HK-2 (cell line): ENCODE measurements around the gene SRSF1.
"Not testable (repeated sequence)": the region's sequence is repeated elsewhere in the genome, so short reads cannot be mapped to it uniquely, and the experiment has no call there.

Experiments
- DNase-seq: peaks from one replicate; pipeline ENCODE4 v3.0.0-alpha.2; 2018; ENCODE audit not compliant: unreplicated experiment

Gene SRSF1, protein sequence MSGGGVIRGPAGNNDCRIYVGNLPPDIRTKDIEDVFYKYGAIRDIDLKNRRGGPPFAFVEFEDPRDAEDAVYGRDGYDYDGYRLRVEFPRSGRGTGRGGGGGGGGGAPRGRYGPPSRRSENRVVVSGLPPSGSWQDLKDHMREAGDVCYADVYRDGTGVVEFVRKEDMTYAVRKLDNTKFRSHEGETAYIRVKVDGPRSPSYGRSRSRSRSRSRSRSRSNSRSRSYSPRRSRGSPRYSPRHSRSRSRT

DNA sequence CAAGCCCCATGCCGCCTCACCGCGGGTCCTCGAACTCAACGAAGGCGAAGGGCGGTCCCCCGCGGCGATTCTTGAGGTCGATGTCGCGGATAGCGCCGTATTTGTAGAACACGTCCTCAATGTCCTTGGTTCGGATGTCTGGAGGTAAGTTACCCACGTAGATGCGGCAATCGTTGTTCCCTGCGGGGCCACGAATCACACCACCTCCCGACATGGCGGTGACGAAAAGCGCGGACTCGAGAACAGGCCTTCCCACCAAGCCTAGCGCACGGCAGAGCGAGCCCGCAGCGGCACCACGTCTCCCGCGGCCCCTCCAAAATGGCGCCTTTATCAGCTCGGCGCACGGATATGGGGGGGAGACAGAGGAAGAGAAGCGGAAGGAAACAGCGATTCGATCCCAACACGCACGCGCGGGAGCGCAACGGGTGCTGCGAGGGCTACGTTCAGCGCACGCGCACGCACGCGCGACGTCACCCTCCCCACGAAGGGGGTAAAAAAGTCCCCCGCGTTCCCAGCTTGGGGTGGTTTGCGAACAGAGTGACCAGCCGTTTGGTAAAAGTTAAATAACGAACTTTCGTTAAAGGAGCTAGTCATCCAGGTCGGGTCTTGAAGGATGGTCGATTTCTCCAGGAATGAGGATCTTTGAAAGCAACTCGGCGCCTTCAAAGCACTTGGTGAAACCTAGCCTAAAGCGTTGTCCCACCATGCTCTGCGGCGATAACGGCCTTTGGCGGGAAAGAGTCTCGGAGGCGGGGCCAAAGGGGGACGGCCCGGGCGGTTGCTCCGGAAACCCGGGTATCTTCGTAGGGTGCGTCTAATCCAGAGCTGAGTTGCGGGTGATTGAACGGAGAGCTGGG, at the start of gene SRSF1:
SRSF1 (minus strand) TSS at position 323 of the 857 bp plus-strand sequence; CDS start at position 214, 109 bp downstream.
- peak; percentile 96 for DNase-seq

DNA sequence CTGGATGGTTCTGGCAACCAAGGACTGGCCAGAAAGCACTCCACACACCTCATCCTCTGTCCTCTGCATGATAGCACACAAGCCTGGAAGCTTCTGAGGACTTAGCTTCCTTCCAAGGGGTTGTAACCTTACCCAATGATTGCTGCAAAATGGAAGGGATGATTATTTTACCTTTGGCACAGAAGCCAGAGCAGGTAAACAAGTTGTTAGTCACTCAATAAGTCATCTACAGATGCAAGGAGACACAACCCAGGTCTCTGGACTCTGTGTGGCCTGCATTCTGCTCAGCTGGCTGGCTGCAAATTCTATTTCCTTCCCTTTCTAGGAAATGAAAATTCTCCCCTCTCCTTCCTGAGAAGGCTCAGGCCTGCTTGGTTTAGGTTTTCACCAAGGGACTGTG, 49.4 kb upstream of the SRSF1 start:
- DNase-seq: no peak

DNA sequence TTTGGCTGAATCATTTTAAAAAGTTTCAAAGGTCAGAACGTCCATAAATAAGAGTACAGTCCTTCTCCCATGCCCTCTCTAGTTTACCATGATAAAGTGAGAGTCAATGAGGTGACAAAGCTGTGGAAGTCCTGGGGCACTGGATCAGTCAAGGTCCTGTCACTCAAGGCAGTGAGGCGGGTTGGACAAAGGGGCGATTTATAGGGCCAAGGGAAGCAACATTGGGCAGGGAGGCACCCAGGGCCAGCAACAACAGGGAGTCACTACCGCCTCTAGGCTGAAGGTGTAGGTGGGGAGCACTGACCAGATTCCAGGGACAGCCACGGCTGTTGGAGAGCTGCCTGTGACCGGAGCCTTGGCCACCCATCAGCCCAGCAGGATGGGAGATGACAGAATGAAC, 47.6 kb upstream of the SRSF1 start:
- DNase-seq: no peak

DNA sequence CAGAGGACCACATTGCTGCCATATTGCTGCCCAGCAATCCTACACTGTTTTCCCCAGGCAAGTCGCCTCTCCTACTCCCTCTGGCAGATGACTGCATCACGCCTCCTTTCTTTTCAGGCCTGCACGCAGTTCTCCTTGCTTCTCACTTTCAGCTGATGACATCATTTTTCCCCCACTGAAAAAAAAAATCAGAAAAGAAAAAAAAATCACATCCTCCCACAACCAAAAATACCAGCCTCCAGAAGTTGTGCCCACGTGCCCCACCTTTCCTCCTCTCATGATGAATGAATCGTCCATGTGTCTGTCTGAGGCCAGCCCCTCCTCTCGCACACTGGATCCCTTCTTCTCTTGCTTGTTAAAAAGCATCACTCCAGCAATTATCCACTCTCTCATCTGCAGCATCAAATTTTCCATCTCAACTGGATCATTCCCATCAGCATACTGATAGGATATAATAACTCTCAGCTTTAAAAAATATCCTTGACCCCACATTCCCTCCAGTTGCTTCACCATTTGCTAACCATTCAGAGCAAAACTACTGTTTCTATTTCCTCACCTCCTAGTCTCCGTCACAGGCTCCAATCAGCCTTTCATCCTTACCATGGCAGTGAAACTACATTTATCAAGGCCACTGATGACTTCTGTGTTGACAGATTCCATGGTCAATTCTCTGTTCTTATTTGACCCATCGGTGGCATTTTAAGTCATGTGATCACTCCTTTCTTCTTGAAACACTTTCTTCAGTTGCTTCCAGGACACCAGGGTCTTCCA, 46.1 kb upstream of the SRSF1 start:
- no peak for DNase-seq

DNA sequence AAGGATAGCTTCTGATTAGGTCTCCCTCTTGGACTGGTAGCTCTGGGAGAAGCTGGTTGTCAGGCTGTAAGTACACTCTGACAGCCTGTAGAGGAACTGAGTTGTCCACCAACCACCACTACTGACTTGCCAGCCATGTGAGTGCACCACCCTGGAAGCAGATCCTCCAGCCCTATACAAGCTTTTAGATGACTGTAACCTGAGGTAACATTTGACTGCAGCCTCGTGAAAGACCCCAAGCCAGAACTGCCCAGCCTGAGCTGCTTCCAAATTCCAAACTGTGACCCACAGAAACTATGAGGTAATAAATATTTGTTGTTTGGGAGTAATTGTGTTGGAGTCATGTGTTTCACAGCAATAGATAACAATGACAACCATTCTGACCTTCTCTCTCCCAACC, 45.4 kb upstream of the SRSF1 start:
- no peak for DNase-seq

DNA sequence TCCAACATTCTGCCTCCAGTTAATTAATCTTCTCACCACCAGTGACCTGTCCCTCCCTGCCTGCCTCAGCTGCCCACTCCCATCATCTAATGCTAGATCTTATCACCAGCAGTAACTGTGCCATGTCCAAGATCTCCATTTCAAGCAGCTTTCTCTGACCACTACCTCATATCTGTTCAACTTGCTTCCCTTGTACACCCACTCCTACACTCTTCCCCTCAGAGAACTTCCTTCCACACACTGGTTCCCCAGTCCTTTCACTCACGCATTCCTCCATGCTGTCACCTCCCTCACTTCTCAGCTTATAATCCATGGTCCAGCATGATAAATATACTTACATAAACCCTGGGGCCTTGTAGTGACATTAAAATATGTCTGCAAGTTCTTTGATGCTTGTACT, 44.4 kb upstream of the SRSF1 start:
- no peak for DNase-seq

DNA sequence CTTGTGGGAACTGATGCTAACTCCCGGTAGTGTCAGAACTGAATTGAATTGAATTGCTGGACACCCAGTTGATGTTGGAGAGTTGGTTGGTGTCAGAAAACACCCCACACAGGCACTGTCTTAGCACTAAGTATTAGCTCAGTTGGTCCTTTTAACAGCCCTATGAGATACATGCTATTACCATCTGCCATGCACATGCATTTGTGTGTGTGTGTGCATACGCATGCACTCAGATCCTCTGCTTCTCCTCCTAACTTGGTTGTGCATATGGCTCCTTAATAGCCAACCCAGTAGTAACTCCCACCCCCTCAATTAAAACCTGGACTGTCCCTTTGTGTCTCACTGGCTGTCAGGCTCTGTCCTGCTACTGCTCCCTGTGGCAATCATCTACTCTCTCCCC, 43.9 kb upstream of the SRSF1 start:
- DNase-seq: no peak

DNA sequence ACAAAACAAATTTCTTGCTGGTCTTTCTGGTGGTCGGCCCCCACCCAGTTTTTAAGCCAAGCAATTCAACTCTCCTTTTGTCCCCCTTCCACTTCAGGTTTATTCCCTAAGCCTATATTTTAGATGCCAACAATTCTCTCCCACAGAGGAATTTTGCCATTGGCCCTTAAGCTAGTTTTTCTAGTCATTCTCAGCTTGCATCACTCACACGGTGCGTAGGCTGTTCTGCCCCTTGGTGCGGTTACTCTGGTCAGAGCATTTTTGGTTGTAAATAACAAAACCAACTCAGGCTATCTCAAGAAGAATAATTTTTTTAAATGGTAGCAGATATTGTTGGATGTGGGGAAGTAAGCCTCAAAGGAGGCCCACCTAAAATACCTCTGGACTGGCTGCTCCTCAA, 42.5 kb upstream of the SRSF1 start:
- DNase-seq: no peak

DNA sequence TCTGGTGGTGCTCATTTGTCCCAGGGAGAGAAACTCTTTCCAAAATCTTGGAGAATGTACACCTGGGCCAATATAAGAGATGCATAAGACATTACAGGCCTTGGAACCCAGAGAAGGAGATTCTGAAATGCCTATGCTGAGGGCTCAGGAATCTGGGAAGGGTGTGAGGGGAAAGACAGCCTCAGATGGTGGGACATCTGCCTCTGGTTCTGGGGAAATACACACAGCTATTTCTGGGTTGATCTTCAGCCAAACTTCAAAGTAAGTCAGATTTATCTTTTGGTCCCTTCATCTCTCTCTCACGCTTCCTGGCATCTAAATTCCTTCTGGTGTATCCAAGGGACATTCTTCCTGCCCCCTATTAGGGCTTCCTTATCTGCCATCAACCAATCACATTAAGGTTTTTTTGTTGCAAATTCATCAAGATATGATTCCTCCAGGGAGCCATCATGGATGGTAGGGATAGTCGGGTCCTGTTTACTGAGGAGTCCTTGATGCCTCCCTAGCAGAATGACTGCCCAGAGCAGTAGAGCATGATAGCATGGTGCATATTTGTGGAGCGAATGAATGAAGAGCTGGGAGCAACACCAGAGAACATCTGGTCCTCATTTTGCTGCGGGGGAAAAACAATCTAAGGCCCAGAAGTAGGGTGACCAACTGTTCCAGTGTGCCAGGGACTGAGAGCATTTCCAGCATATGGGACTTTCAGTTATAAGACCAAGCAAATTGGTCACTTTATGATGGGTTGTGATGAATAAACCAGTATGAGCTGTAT, 40.5 kb upstream of the SRSF1 start:
- no peak for DNase-seq

DNA sequence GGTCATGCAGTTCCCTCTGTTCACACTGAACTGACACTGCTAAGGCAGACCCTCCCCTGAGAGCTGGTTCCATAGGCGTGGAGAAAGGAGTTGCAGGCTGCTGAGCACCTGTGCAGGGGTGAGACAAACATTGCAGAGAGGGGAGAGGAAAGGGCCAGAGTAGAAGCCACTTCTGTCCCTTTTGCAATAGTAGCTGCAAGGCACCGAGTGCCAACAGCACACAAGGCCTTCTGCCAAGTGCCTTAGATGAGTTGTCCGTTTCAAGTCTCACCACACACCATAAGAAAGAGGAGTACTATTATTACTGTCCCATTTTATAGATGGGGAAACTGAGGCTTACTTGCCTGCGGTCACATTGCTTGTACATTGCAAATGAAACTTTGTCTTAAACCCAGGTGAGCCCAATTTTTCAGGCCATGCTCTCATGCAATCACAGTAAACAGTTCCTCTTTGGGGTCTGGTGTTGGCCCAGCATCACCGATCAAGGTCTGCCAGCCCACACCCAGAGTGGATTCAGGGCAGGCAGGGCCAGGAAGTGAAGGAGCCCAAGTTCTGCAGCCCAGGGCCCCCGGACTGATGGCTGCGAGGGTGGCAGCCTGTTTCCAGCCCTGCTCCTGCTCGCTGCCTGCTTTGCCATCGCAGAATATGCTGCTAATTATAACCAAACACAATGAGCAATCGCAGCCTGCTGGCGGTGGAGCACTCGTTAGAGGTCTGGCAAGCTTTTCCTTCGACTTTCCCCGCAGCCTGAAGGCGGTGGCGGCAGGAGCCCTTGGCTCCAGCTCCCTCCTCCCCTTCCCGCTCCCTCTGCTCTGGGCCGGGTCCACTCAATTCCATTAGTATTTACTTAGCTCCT, 39.4 kb upstream of the SRSF1 start:
- no peak for DNase-seq

DNA sequence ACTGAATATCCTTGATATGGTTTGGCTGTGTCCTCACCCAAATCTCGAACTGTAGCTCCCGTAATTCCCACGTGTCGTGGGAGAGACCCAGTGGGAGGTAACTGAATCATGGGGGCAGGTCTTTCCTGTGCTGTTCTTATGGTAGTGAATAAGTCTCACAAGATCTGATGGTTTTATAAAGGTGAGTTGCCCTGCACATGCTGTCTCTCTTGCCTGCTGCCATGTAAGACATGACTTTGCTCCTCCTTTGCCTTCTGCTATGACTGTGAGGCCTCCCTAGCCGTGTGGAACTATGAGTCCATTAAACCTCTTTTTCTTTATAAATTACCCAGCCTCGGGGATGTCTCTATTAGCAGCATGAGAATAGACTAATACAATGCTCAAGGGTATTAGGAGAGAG, 37.2 kb upstream of the SRSF1 start:
- not testable (repeated sequence) for DNase-seq

DNA sequence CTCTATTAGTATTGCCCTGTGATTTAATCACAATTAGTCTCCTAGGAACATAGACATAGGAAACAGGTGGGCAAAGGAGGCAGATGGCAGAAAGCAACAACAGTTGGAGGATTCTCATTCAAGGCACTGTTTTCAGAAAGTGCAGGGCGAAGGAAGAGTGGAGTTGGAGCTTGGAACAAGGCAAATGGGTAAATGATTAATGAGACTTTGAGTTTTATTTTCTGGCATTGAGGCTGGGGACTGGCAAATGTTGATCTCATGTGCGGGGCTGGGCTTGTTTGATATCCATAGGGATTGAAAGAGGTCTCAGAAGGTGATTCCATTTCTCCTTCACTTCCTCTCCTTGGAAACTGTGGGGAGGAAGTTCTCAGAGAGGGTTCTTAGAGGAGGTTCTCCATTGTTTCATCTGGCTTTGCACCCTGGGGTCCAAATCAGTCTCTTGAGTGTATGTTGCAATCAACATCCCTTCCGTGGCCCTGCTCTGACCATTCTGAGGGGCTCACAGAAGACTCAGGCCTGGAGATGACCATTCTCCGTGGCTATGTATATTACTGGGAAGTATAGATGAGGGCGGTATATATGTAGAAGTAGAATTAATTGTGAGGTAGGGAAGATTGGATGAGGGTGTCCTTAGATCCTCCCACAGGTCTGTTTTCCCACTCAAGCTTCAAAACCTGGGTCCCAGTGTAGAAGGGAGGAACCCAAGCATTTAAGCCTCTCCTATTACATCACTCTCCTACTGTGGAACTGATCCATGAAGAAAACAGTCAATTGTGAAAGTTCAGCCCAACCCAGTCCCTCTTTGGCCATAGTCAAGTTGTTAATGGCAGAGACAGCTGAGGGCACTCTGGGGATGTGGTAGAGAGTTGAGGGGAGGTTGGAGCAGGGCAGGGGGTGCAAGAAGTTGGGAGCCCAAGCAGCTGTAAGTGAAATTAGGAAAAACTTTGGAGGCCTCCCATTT, 36.5 kb upstream of the SRSF1 start:
- no peak for DNase-seq

DNA sequence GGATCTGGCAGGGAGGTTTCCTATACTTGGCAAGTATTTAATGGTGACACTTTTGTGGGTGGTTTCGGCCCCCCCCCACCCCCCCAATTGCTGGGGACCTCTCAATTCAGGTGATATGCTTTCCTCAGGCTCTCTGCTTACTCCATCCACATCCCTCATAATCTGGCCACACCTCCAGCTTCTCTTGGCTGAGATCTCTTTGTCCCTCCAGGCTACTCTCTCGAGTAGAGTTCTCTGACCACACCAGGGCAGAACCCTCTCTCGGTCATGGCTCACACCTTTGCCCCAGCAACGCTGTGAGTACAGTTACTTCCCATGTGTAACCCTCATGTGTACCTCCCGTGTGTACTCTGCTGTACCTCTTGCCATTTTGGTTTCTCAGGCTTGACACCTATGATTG, 34.1 kb upstream of the SRSF1 start:
- DNase-seq: no peak

DNA sequence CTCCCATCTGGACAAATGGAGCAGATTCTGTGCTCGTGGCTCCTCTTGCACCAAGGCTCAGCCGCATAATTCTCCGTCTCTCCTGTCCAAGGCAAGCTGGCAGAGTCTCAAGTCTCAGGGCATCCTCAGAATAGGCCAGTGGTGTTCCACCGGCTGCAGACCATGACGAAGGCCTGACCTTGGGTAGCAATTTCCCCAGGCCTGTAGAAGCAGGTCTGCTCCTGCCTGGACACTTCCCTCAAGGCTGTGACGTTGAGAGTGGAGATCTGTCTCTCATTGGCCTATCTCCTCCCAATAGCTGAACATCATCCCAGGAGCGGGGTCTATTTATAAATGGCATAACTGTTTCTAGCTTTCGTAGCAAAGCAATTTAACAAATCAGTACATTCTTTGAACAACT, 33.3 kb upstream of the SRSF1 start:
- no peak for DNase-seq

DNA sequence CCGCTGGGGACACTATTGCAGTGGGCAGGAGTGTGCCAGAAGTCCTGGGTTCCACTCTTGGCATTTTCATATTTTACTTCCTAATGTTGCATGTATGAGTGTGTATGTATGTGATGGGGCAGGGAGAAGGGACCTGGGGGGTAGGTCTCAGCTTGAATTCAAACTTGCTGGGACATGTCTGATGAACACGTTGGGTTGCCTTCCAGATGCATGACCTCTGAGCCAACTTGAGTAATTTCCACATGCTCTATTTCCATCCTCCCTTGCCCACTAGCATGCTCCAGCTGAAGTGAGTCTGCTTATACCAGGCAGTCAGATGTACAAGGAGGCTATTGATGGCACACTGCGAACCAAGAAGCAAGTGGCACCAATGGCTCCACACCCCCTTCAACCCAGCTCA, 32.9 kb upstream of the SRSF1 start:
- DNase-seq: no peak

DNA sequence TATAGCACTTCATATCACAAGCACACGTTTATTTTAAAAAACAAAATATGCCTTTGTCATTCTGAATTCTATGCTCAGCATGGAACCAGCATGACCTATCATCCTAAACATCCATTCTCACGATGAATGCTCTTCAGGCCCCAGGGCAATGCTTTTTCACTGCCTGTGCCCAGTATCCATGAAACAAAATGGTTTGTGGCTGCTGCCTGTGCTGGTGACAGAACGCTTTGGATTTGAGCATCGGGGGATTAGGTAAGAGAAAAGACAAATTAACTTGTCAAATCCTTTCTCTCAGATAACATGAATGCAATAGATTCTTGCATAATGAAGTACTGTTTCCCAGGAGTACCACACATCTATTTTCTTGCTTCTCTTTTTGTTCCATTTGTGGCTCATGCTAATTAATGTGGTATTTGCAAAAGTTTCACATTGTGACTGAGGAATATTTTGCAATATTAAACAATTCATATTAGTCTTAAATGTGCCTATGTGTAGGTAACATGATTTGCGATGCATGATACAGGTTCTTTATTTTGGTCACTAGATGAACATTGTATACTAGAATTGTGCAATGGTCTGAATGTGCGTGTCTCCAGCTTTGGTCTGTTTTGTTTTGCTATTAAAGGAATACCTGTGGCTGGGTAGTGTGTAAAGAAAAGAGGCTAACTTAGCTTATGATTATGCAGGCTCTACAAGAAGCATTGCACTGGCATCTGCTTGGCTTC, 25.8 kb upstream of the SRSF1 start:
- DNase-seq: no peak

DNA sequence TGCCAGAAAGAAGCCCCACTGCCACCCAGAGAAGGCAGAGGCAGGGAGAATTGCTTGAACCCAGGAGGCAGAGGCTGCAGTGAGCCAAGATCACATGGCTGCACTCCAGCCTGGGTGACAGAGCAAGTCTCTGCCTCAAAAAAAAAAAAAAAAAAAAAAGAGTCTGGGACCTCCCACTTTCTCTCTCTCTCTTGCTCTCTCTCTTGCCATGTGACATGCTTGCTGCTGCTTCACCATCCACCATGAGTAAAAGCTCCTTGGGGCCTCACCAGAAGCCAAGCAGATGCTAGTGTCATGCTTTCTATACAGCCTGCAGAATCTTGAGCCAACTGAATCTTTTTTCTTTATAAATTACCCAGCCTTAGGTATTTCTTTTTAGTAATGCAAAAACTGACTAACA, 21.5 kb upstream of the SRSF1 start:
- DNase-seq: no peak

DNA sequence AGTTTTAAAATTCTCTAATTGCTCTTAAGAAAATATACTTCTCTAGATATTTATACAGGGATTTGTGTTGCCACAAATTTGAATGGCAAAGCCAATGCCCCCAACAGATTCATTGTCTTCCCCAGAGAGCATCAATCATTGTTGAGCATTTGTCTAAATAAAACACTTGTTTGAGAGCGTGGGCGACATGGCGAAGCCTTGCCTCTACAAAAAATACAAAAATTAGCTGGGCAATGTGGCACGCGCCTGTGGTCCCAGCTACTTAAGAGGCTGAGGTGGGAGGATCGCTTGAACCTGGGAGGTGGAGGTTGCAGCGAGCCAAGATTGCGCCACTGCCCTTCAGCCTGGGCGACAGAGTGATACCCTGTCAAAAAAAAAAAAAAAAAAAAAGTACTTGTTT, 13.4 kb upstream of the SRSF1 start:
- DNase-seq: no peak

DNA sequence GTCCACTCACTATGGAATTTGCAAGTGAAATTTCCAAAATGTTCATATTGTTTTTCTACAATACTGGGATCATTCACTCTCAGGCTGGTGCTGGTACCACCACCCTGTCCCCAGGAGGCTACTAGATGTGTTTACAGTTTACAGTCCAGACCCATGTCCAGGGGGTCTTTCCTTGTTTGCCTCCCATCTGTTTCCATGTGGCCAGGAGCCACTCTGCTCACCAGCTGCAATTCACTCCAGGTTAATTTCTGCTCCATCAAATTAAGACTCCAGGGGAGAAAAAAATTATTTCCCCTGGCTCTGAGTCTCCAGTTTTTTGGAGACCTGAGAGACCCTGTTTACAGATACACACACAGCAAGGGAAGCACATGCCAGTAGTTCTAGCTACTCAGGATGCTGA, 12.5 kb upstream of the SRSF1 start:
- no peak for DNase-seq
